Measurements from ENCODE around the gene MAN2A1.

The MAN2A1 gene

GRCh38 chr5:109899163-109899535, 209.4 kb downstream of the MAN2A1 start:
- no peak overlapping the region for H3K4me3 ChIP-seq (ENCODE audit: low read depth, low read length)
- TF ChIP-seq, protein P1, sequence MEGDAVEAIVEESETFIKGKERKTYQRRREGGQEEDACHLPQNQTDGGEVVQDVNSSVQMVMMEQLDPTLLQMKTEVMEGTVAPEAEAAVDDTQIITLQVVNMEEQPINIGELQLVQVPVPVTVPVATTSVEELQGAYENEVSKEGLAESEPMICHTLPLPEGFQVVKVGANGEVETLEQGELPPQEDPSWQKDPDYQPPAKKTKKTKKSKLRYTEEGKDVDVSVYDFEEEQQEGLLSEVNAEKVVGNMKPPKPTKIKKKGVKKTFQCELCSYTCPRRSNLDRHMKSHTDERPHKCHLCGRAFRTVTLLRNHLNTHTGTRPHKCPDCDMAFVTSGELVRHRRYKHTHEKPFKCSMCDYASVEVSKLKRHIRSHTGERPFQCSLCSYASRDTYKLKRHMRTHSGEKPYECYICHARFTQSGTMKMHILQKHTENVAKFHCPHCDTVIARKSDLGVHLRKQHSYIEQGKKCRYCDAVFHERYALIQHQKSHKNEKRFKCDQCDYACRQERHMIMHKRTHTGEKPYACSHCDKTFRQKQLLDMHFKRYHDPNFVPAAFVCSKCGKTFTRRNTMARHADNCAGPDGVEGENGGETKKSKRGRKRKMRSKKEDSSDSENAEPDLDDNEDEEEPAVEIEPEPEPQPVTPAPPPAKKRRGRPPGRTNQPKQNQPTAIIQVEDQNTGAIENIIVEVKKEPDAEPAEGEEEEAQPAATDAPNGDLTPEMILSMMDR (IDR thresholded peaks at IDR 0.05; ENCODE audit: borderline replicate concordance, insufficient read depth, low read depth, low read length) = no peak

GRCh38 chr5:109900461-109900860, 210.7 kb downstream of the MAN2A1 start:
- TF ChIP-seq, protein P1 (IDR thresholded peaks at IDR 0.05; ENCODE audit: borderline replicate concordance, insufficient read depth, low read depth, low read length) = no peak
- no peak overlapping the region for H3K4me3 ChIP-seq (ENCODE audit: low read depth, low read length)

GRCh38 chr5:109900911-109901627, 211.3 kb downstream of the MAN2A1 start:
- H3K4me3 ChIP-seq (ENCODE audit: low read depth, low read length) = no peak overlapping the region

GRCh38 chr5:109901628-109901981, 211.9 kb downstream of the MAN2A1 start:
- TF ChIP-seq, protein P1 (IDR thresholded peaks at IDR 0.05; ENCODE audit: borderline replicate concordance, insufficient read depth, low read depth, low read length) = no peak
- H3K4me3 ChIP-seq (ENCODE audit: low read depth, low read length) = no peak overlapping the region

More at GRCh38 chr5:109900911-109901627, 211.3 kb downstream of the MAN2A1 start:
- TF ChIP-seq, protein P1 (IDR thresholded peaks at IDR 0.05; ENCODE audit: borderline replicate concordance, insufficient read depth, low read depth, low read length) = no peak

DNA sequence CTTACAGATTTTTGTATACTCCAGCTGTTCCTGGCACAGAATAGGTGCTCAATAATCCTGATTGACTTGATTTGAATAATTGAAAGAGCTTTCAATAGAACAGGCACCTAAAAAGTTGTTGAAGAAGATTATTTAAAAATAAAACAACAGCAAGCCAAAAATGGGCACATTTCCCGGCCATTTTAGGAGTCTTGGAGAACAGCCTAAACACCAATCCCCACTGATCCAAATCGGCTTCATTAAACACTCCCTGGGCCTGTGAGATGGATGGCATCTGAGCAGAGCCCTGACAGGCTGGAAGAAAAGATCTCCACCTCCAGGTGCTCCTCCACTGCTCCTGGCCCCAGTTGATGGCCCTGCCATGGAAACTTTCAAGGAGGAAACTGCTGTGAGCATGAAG, 213.3 kb downstream of the MAN2A1 start:
- H3K4me3 ChIP-seq (ENCODE audit: low read depth, low read length) = no peak overlapping the region
- TF ChIP-seq, protein P1 (IDR thresholded peaks at IDR 0.05; ENCODE audit: borderline replicate concordance, insufficient read depth, low read depth, low read length) = no peak

- TF ChIP-seq, protein P1 (IDR thresholded peaks at IDR 0.05; ENCODE audit: borderline replicate concordance, insufficient read depth, low read depth, low read length) = no peak
- no peak overlapping the region for H3K4me3 ChIP-seq (ENCODE audit: low read depth, low read length)
Observed at GRCh38 chr5:109905906-109906305, 216.2 kb downstream of the MAN2A1 start.

- TF ChIP-seq, protein P1 (IDR thresholded peaks at IDR 0.05; ENCODE audit: borderline replicate concordance, insufficient read depth, low read depth, low read length) = no peak
- no peak overlapping the region for H3K4me3 ChIP-seq (ENCODE audit: low read depth, low read length)
Observed at GRCh38 chr5:109907189-109907588, 217.5 kb downstream of the MAN2A1 start.
